G401.6 (cell line): ENCODE data around the gene APOL2.
"Not testable (repeated sequence)": the region's sequence is repeated elsewhere in the genome, so short reads cannot be mapped to it uniquely, and the experiment has no call there.

ENCODE experiments used
- FAIRE-seq: peaks from 2 replicates; lab custom pipeline; 2012; peaks lifted over from hg19 to GRCh38; lab: Jason Lieb, UNC

APOL2 gene

DNA sequence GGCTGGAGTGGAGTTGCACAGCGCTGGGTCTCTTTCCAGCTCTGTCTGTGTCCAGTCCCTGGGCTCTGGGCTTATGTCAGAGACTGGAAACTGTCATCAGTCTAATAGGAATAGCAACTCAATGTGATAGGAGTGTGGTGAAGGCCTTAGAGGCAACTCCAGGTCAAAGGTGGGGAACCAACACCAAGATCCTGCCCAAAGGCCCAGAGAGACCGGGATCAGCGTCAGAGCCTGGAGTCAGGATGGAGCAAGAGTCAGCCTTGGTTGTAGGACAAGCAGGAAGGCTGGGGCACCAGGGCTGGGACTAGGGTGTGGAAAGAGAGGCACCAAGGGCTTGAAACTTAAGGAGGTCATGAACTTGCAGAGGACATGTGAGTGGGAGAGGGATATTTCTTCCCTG is 23.0 kb upstream of the APOL2 start:
- FAIRE-seq = not testable (repeated sequence)

DNA sequence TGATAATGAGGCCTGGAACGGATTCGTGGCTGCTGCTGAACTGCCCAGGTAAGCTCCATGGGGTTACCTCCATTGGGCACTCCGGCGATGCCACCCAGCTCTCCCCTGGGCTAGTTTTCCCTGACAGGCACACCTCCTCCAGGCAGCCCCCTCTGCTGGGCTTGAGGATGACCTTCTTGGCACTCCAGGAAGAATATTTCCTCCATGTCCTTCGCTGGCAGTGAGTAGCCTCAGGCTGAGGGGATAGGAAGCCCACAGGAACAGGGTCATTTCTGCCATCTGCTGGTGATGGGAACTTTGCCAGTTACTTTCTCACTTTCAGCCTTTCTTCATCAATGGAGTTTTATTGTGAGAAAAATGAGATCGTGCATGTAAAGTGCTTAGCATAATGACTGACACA is 22.3 kb upstream of the APOL2 start:
- not testable (repeated sequence) for FAIRE-seq

DNA sequence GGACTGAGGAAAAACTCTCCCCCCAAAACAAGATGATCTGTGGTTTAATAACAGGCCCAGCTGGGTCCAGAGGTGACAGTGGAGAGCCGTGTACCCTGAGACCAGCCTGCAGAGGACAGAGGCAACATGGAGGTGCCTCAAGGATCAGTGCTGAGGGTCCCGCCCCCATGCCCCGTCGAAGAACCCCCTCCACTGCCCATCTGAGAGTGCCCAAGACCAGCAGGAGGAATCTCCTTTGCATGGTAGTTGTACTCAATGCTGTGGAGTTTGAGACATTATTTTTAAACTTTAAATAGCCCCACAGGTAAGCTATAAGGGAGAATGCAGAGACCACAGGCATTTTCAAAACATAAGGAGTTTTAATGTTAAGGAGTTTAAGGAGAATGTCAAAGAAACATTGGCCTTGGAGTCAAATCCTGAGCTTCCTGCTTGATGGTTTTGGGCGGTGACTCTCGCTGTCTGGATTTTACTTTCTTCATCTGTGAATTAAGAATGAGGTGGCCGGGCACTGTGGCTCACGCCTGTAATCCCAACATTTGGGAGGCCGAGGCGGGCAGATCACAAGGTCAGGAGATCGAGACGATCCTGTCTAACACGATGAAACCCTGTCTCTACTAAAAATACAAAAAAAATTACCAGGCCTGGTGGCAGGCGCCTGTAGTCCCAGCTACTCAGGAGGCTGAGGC is 20.4 kb upstream of the APOL2 start:
- FAIRE-seq = no peak

DNA sequence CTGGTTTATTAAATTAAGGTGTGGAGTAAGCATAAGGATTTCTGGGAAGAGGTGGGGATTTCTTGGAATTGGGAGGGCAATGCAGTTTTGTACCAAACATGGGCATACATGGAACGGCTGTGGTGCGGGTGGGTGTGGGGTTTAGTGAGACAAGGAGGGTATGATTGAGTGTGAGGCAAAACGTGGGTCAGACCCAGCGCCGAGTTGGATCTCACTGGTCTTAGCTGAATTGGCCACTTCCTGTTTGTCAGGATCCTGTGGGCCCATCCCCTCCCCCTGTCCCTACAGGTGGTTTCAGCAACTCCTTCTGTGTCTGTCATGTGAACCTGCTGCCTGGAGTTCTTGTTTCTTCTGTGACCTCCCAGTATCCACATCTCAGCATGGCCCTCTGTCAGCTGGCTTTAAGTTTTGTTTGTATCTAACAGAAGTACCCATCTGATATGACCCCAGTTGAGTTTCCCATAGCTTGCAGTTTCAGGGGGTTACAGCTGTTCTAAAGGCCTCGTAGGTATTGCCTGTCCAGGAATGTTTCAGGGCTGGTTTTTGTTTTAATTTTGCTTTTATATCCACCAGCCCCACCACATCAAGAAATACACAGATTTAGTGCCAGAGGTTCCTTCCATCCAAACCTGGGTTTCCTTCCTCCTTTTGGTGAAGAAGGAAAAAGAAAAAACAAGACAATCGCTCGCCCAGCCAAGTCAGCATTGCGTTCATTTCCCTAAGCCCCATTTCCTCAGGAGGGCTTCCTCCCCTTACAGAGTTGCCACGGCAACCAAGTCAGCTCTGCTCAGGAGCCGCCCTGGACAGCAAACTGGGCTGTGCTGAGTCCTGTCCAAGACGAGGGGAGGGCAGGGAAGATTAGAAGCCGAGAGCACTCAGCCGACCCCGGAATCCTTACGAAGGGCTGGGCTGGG is 19.6 kb upstream of the APOL2 start:
- FAIRE-seq = no peak

DNA sequence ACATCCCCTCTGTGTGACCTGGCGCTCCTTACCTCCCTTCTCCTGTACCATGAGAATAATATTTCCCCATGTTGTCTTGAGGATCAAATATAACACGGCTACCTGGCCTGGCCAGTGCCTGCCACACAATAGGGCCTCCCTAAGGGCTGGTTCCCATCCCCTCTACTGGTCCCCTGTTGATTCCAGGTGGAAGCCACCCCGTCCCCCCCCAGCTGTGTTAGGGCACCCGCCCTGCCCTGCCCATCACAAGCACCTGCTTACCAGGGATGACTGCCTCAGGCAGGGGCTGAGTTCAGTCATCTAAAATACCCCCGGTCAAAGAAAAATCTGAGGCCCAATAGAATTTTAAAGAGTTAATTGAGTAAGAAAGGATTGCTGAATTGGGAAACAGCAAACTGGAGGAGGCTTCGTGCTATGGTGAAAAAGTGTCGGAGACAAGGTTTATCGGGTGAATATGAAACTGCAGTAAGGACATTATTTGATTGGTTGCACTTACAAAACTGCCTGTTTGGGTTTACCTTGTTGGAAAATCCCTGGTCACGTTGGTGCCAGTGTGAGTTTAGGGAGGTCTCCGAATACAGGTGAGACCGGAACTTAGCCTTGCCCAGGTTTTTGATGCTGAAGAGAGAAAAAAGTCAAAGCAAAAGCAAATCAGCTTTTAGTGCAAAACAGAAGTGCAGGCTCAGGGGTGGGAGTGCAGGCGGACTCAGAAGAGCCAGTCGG is 18.8 kb upstream of the APOL2 start:
- no peak for FAIRE-seq

DNA sequence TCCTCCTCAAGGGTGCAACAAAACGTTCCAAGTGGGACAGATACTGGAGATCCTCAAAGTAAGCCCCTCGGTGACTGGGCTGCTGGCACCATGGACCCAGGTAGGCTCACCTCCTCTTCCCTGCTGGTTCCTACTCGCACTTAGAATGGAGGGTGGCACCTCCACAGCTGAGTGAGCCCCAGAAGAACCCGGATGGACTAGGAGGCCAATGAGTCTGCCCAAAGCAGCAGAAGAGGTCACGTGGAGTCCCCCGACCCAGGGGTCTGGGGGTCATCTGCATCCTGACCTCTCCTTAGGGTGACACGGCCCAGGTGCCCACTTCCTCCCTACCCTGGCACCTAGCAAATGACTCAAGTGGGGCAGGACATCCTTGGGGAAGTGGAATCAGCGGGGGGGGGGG is 18.0 kb upstream of the APOL2 start:
- no peak for FAIRE-seq

DNA sequence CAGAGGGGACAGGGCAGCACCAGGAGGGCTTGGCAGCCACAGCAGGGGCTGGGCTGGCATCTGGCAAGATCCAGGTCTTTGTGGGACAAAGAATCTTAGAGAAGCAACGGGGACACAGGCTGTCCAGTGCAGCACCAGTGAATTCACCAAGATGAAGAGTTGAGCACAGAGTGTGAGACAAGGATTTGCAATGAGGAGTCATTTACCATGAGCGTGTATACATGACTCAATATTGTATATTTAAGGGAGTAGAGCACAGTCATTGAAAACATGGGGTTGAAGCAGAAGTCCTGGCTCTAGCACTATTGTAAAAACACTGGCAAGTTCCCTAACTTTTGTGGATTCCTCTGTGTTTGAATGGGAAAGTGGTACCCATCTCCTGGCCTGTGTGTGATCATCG is 17.2 kb upstream of the APOL2 start:
- no peak for FAIRE-seq

DNA sequence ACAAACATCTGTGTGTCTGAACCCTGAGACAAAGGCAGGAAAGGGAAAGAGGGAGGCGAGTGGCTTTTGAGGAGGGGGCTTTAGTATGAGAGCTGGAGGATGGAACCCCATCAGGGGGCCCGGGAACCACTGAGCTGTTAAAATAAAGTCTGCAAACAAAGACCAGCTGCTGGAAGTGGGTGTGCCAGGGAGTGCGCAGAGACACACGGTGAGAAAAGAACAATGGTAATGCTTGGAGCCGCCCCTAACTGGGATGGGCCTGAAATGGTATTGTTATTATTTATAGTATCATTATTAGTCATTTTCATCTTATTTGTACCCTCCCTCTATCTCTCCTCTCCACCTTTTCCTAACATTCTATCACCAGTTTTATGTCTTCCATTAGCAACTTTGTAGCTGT is 16.2 kb upstream of the APOL2 start:
- FAIRE-seq = not testable (repeated sequence)

DNA sequence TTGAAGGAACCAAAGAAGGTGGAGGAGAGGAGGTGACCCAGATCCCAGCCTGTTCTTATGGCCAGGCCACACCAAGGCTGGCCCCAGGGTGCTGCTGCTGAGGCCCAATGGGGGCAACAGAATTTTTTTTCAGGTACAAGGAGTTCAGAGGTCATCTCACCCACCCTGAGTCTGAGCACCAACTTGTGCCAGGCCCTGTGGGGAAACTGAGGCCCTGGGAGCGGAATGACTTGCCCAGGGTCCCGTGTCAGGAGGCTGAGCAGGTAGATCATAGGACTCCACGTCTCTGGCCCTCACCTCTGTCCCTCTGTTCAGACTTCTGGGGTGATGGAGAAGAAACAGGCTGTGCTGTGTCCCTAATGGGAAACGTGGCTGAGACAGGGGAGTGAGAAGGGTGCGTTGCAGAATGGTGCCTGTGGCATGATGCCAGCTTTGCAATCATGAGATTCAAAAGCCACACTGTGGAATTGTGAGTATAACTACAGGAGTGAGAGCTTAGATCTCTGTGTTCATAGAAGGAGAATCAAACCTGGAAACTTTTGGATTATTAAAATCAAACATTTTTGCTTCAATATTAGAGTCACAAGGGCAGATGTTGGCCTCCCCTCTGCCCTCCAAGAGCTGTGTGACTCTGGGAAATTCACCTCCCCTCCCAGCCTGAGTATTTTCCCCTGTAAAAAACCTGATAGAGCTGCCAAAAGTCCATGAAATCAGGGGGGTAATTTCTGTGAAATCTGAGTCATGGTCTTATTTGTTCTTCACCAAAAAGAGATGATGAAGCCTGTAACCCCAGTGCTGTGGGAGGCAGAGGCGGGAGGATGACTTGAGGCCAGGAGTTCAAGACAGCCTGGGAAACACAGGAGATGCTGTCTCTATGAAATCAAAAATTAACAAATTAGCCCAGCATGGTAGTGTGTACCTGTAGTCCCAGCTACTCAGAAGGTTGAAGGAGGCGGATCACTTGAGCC is 14.5 kb upstream of the APOL2 start:
- no peak for FAIRE-seq

DNA sequence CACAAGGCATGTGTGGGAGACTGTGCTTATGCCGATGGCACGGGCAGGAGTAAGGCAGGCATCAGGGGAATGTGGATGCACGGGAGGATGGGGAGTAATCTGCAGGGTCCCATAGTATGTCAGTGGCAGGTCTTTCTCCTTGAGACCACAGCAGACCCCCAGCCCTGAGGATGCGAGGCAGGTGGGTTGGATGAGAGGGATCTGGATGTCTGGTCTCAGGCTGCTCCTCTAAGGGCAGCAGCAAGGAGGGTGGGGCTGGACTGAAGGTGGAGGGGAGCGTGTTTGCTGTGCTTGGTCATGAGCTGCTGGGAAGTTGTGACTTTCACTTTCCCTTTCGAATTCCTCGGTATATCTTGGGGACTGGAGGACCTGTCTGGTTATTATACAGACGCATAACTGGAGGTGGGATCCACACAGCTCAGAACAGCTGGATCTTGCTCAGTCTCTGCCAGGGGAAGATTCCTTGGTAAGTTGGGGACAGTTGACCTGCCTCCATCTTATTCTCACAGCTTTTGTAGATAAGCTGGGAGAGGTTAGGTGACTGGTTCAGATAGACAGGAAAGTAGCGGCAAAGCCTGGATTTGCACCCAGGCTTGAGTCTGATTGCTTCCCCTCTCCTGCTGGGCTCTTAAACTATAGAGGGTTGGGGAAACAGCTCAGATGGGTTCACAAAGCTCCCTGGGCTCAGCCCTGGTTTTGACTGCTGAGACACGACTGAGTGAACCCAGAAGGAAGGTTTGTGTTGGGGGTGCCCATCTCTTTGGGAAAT is 13.6 kb upstream of the APOL2 start, which contains the start of gene APOL1:
Gene APOL1, plus strand, starts transcription at position 380 of the 769 bp plus-strand sequence. CDS start 1,823 bp downstream, outside the sequence.
- FAIRE-seq = no peak

DNA sequence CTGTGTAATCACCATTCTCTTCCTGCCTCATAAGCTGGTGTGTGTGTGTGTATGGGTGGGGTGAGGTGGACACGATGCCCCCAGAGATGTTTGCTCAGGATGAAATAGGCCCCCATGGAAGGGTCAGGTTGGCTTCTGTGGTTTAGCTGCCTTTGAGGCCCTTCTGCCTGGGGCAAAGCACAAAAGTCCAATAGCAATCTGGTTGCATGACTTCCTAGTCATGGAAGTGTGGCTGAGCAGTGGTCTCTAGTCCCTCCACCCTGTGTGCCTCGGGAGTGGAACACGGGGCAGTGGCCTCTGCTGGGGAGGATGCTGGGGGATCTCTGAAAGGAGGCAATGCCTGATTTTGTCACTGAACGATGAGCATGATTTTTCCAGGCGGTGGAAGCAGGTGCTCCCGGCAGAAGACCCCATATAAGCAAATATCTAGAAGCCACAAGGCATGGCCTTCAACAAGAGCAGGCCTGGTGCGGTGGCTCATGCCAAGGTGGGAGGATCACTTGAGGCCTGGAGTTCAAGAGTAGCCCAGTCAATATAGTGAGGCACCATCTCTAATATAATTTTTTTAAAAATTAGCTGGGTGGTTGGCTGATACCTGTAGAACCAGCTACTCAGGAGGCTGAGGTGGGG is 12.8 kb upstream of the APOL2 start:
- FAIRE-seq = not testable (repeated sequence)

DNA sequence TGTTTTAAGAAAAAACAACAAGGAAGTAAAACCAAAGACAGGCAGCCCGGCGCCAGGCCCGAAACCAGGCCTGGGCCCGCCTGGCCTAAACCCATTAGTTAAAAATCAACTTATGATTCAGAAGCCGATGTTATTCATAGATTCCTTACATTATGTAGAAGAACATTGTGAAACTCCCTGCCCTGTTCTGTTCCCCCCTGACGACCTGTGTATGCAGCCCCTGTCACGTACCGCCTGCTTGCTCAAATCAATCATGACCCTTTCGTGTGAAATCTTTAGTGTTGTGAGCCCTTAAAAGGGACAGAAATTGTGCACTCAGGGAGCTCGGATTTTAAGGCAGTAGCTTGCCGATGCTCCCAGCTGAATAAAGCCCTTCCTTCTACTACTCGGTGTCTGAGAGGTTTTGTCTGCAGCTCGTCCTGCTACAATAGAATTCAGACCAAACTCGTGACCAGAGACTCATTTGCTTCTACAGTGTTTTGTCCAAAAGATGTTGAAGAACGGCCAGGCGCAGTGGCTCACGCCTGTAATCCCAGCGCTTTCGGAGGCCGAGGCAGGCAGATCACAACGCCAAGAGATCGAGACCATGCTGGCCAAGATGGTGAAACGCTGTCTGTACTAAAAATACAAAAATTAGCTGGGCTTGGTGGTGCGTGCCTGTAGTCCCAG is 11.1 kb upstream of the APOL2 start:
- FAIRE-seq = not testable (repeated sequence)

DNA sequence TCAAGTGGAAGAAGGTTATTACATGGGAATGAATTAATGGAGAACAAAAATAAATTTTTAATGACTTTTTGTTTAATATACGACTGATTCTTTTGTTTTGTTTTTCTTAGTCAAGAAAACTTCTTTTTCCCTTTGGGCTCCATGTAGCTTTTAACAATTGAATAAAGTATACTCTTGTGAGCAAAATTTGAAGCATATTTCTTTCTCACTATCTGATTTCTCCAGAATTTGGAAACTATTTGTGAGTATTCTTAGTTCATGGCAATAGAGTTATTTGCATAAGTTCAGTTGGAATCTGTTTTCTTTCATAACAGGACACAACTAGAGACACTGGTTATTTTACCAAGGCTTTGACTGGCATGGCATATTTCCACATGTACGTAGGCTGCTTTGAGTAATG is 9.8 kb upstream of the APOL2 start:
- FAIRE-seq = no peak

DNA sequence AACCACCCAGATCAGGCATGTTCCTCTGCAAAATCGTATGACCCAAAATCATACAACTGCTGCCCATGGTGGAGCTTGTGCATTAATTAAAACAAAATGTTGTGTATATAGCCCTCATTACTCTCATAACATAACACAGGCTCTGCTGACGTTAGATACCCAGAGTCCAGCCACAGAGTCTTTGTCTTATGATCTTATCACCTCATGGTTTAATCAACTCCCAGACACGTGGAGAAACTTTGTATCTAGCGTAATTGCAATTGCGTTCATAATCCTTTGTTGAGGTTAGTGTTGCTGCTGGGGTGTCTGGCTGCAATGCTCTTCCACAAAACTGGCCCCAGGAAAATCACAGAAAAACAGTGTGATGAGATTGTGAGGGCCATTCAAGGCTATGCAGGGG is 8.6 kb upstream of the APOL2 start:
- FAIRE-seq = no peak

DNA sequence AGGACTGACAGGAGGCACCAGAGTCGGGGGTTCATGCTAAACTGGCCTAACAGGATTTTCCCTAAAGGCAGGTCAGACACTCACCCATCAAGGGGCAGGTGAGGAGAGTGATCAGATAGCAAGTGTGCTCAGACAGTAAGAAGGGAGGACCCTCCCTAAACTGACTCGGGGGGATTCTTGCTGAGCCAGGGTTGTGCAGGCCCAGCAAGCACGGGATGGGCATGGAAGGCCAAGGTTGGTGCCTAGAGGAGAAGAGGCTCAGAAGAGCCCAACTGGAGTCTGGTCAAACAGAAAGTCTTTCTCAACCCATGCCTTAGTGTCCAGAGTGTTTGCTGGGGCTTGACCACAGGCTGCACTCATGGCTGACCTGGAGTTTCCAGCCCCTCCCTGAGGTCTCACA is 7.4 kb upstream of the APOL2 start:
- no peak for FAIRE-seq

DNA sequence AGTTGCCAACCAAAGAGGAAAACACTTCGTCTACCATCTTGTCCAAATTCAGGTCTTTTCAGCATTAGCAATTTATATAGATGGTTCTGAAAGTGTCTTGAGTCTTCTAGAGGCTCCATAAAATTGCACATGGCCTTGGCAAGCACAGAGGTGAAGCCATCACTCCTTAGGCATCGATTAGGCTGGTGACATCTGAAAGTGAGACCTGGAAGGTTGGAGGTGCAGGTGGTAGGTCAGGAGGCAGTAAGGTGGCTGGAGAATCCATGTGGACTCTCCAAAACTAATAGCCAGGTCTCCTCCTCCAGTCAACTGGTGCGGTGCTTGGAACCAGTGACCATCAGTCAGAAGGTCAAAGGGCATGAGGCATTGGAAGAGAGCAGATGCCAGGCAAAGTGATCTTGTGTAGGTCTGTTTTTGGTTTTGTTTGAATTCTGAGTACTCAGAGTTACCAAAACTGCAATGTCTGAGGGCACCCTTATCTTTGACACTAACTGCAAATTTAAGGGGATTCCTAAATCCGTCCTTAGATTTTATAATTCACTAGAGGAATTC is 6.6 kb upstream of the APOL2 start:
- FAIRE-seq = no peak

DNA sequence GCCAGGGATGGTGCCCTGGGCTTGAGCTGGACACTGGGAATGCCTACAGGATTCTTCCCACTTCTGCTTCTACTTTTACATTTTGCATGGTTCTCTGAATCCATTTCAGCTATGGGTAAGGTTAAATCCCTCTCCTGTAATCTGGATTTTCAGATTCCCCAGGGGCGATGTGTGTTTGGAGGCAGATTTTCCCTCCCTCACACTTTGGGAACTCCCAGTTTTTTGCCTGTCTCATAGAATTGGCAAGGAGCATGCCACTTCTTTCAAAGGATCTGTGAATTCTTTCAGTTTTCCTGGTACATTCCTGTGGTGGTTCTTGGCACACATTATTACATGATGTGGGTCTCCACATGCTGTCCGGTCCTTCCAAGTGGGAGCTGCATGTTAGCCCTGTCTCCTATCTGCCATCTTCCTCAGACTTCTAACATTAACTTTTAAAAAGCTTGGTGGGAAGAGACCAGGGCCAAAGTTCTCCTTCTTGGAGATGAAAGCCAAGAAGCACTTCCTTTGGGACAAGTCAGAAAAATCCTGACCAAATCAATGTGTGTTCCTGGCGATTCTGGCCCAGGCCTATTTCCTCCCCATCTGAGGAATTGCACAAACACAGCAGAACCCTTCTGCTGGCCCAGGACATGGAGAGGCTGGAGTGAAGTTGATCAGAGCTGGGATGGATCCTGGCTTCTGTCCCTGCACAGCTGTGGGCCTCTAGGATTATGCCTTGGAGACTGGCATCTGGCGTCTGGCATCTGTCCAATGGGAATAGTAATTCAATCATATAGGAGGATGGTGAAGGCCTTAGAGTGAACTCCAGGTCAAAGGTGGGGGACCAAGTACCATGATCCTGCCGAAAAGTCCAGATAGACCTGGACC is 5.4 kb upstream of the APOL2 start:
- no peak for FAIRE-seq

DNA sequence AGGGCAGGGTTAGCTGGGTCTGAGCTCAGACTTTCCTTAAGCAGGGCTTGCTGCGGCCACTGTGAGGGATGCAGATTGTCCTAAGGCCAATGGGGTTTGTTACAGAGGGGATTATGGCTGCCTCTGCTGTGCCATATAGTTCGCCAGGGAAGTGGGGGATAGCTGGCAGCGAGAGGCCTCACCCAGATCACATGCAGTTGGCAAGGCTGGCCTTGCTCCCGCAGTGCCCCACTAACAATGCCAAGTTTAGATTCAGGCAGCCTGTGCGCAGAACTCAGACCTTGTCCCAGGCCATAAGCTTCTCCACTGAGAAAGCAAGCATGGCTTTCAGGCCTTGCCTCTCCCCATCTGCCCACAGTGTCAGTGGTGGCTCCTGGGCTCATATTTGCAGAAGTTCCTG is 4.7 kb upstream of the APOL2 start:
- no peak for FAIRE-seq

DNA sequence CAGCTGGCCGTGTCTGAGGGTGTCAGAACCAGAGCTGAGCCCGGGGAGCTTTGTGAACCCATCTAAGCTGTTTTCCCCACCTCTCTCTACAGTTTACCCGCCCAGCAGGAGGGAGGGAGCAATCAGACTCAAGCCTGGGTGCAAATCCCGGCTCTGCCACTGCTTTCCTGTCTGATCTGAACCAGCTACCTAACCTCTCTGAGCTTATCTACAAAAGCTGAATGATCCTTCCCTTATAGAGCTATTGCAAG is 252 bp downstream of the APOL2 start:
- FAIRE-seq = no peak
